Loucy (cell line): ENCODE results near the gene KIF20B.

Source experiments
- CTCF ChIP-seq: fragments of 200-600 bp; sonication (generic); conservative IDR thresholded peaks from 2 replicates; pipeline ENCODE4 v1.5.1; 2014; ENCODE audit warnings: mild to moderate bottlenecking, antibody characterized with exemption, low read length
- EZH2phosphoT487 ChIP-seq: fragments of 200-600 bp; IDR thresholded peaks from 2 replicates; pipeline ENCODE4 v1.6.1; 2018; ENCODE audit warnings: antibody characterized with exemption, mild to moderate bottlenecking, moderate library complexity, borderline replicate concordance

GRCh38 chr10:89795840-89796239 lies 94.5 kb downstream of the KIF20B start:
- no peak for TF ChIP-seq CTCF
- no peak for TF ChIP-seq EZH2phosphoT487
